ENCODE results near the gene RAD23A. TPM values are rescaled to one million over a fixed set of nuclear protein-coding genes. Genes with fewer than 3 reads are reported as not detected.
A peak's percentile ranks its signal among the peaks of the same experiment; 100 is the strongest.

The RAD23A gene
- total and polyA plus RNA-seq, 9 of the 15 experiments (the other 6 are each of a cell fraction or from before 2014, with no cell fraction given) = 9.5 to 181 (median 101) TPM

DNA sequence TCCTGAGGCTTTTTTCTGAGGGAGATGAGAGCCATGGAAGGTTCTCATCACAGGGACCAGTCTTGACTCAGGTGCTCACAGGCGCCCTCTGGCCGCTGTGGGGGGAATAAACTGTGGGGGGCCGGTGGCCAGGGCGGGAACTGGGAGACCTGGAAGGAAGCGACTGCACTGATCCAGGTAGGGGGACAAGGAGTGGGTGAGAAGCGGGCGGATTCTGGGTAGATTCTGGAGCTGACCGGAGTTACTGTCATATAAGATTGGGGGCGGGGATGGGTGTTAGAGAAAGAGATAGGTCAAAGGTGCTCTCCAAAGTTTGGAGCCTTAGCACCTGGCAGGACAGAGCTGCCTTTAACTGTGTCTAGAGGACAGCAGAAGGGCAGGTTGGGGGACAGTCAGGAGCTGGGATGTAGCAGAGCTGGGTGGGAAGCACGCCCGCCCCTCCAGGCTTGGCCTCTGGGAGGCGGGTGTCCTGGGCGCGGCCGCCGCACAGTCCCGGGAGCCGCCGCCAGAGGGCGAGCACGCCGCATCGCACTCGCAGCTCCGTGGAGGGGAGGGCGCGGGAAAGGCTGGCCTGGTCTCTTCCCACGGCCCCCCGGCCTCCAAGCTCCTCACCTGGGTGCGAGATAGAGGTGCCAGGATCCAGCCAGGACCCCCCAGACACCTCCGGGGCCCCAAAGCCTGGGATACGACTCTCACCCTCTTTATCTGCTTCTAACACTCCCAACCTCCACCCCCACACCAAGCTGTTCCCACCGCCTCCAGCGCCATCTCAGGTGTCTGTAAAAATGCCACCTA is 19.6 kb downstream of the RAD23A start (continued):
- TF ChIP-seq ZBTB5 (IDR thresholded peaks at IDR 0.05) (no peak), CBX2 (IDR thresholded peaks at IDR 0.05; ENCODE audit: insufficient read depth, low read length, poor library complexity, severe bottlenecking) (no peak), ZNF318 (IDR thresholded peaks at IDR 0.05; ENCODE audit: borderline replicate concordance in 1 of 2, low read depth in 1 of 2) (no peak), FOXK1 (CRISPR knock-in tag; IDR thresholded peaks at IDR 0.05; ENCODE audit: borderline replicate concordance) (no peak), NFE2 (IDR thresholded peaks at IDR 0.05; ENCODE audit: low read depth) (no peak), U2AF1 (optimal IDR thresholded peaks at IDR 0.05; ENCODE audit: low read depth, low read length) (no peak), CHD1 (IDR thresholded peaks at IDR 0.05; ENCODE audit: low read length) (peak; percentile 84), RFX5 (IDR thresholded peaks at IDR 0.05; ENCODE audit: low read depth, low read length) (no peak), HDGF (IDR thresholded peaks at IDR 0.05) (no peak; the same call in 1 of the 2 replicates), STAG1 (CRISPR knock-in tag; IDR thresholded peaks at IDR 0.05; ENCODE audit: borderline replicate concordance) (peak; percentile 91), RBFOX2 (IDR thresholded peaks at IDR 0.05; ENCODE audit: low read depth, low read length) (peak; percentile 80)
- TF ChIP-seq, protein P1, sequence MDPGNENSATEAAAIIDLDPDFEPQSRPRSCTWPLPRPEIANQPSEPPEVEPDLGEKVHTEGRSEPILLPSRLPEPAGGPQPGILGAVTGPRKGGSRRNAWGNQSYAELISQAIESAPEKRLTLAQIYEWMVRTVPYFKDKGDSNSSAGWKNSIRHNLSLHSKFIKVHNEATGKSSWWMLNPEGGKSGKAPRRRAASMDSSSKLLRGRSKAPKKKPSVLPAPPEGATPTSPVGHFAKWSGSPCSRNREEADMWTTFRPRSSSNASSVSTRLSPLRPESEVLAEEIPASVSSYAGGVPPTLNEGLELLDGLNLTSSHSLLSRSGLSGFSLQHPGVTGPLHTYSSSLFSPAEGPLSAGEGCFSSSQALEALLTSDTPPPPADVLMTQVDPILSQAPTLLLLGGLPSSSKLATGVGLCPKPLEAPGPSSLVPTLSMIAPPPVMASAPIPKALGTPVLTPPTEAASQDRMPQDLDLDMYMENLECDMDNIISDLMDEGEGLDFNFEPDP (CRISPR knock-in tag; IDR thresholded peaks at IDR 0.05) = no peak
- TF ChIP-seq, protein P2, sequence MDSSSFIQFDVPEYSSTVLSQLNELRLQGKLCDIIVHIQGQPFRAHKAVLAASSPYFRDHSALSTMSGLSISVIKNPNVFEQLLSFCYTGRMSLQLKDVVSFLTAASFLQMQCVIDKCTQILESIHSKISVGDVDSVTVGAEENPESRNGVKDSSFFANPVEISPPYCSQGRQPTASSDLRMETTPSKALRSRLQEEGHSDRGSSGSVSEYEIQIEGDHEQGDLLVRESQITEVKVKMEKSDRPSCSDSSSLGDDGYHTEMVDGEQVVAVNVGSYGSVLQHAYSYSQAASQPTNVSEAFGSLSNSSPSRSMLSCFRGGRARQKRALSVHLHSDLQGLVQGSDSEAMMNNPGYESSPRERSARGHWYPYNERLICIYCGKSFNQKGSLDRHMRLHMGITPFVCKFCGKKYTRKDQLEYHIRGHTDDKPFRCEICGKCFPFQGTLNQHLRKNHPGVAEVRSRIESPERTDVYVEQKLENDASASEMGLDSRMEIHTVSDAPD (CRISPR knock-in tag; IDR thresholded peaks at IDR 0.05) = no peak

Measured in K562 (cell line).